Astrocyte of the spinal cord (primary cell): ENCODE measurements around the gene TUBA4B.

Experiments
- DNase-seq: peaks from one replicate; pipeline ENCODE4 v3.0.0; 2011; ENCODE audit warnings: low read depth, low spot score
- H3K4me3 ChIP-seq: 2 replicates; pipeline ENCODE4 v1.5.1; 2011; ENCODE audit warnings: low read depth, mild to moderate bottlenecking, low read length, moderate library complexity
- CTCF ChIP-seq: IDR thresholded peaks from 2 replicates; pipeline ENCODE4 v1.5.1; 2012; ENCODE audit warnings: low read depth, mild to moderate bottlenecking, low read length, inconsistent platforms
- in situ Hi-C: cut with HindIII; loops from 2 replicates; pipeline ENCODE4 v1.10.0; 2017; ENCODE audit warnings: low sequenced_read_pairs

TUBA4B gene

GRCh38 chr2:219207134-219207883, 45.7 kb upstream of the TUBA4B start:
- DNase-seq = no peak
- H3K4me3 ChIP-seq = peak overlapping the region; percentile 71
- in situ Hi-C loops = no loop called here
- no peak for TF ChIP-seq CTCF

DNA sequence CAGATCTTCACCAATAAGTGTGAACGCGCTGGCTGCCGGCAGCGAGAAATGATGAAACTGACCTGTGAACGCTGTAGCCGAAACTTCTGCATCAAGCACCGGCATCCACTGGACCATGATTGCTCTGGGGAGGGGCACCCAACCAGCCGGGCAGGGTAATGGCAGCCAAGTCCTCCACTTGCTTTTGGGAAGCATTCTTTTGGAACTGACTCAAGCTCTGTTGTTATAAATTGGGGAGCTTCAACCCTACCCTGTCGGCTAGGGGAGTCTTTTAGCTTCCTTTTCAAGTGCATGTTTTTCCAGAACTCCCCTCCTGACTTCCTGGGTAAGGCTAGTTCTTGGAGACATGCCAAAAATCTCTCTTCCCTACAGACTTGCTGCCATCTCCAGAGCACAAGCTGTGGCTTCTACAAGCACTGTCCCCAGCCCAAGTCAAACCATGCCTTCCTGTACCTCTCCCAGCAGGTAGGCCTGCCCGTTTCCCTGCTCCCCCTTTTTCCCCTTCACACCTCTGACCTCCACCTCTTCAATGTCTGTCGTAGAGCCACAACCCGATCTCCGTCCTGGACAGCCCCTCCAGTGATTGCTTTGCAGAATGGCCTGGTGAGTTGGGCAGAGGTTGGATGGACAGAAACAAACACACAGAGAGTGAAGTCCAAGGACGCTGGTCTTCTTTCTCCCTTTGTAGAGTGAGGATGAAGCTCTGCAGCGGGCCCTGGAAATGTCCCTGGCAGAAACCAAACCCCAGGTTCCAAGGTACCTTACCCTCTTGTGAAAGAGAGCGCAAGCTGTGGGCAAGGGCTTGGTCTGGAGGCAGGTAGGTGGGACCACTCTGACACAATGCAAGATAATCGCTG, 44.9 kb upstream of the TUBA4B start:
- DNase-seq = peak; percentile 22
- no peak for TF ChIP-seq CTCF
- in situ Hi-C loops = no loop called here
- no peak overlapping the region for H3K4me3 ChIP-seq

DNA sequence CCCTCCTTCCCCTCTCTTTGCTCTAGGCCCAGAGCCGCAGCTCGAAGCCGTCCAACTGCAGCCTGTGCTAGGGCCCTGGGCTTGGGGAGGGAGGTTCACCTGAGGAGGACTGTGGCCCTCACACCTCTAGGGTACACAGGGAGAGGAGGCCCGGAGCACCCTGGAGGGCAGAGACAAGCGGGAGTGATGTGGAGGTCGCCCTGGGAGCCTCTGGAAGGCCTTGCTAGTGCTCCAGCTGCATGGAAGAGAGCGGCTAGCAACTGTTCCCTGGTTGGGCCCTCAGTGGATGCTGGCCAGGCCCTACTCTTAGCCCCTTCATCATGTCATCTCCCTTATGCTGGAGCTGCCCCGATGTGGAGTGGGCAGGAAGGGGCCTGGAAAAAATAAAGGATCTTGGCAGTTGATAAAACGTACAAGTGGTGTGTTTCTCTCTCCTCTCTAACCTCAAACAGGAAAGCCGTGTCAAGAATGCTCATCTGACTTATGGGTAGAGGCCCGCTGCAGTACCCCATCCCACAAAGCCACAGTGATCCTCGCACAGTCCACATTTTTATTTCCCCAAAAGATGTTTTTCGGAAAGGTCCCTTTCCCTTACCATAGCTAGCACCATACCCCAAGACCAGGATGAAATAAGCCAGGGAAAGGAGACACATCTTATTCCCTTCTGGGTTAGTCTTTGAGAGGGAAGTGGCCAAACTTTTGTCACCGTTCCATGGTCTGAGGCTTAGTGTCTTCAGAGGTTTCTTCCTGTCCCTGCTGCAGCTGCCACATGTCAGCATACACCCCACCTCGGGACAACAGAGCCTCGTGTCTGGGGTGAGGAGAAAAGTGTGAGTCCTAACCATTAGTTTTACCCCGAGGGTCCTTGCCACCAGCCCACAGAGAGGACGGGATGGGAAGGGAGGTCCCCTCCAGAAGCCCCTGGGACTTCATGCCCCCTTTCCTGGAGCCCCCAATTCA, 43.5 kb upstream of the TUBA4B start:
- in situ Hi-C loops = no loop called here

GRCh38 chr2:219210196-219210885, 42.7 kb upstream of the TUBA4B start:
- no peak for TF ChIP-seq CTCF
- DNase-seq = no peak
- no peak overlapping the region for H3K4me3 ChIP-seq
- in situ Hi-C loops = no loop called here

More for the DNA sequence above, 43.5 kb upstream of the TUBA4B start:
- TF ChIP-seq CTCF = no peak
- DNase-seq = no peak
- H3K4me3 ChIP-seq = no peak overlapping the region

- in situ Hi-C loops = no loop called here
- H3K4me3 ChIP-seq = no peak overlapping the region
- no peak for DNase-seq
- no peak for TF ChIP-seq CTCF
These were observed 42.1 kb upstream of the TUBA4B start for GRCh38 chr2:219210886-219211362.

DNA sequence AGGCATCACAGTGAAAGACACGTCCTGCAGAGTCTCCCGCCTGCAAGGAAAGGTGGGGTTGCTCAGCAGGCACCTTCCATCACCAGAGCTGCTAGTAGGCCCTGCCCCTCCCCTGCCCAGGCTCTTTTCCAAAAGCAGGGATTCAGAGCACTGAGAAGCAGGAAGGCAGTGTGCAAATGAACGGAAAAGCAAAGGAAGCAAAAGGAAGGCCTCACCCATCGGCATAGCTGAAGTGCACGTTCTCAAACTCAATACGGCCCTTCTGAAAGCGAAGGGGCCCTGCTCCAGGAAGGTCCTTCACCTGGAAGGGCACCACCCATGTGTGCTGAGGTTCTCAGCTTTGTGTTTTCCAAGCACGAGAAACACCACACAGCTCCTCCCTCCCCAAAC, 40.0 kb upstream of the TUBA4B start:
- no peak for DNase-seq
- no peak overlapping the region for H3K4me3 ChIP-seq
- in situ Hi-C loops = no loop called here
- TF ChIP-seq CTCF = no peak
